Liver (tissue), 9 donors: ENCODE results near the gene AFAP1. TPM values are rescaled to one million over a fixed set of nuclear protein-coding genes. Genes with fewer than 3 reads are reported as not detected.

Source experiments
- DNase-seq: peaks from one replicate; pipeline ENCODE4 v3.0.0-alpha.2; 2017; ENCODE audit warnings: low spot score
- H3K27ac ChIP-seq, 2 donors: one replicate each; pipeline ENCODE4 v1.7.0; 2013; ENCODE audit warnings: inconsistent platforms in 2 of 2, low read length in 2 of 2, control low read depth in 1 of 2, low read depth in 1 of 2, mild to moderate bottlenecking in 1 of 2
- H3K27me3 ChIP-seq, 4 donors: one replicate each; pipeline versions ENCODE4 v1.6.1 to v1.7.0; 2013; ENCODE audit warnings: low read length in 3 of 4, inconsistent platforms in 1 of 4, mild to moderate bottlenecking in 1 of 4, moderate library complexity in 1 of 4; ENCODE audit not compliant: control insufficient read depth in 4 of 4, insufficient read depth in 4 of 4
- H3K36me3 ChIP-seq, 4 donors: one replicate each; pipeline versions ENCODE4 v1.6.1 to v1.7.0; 2013; ENCODE audit warnings: low read length in 3 of 4, mild to moderate bottlenecking in 3 of 4, low read depth in 1 of 4, moderate library complexity in 1 of 4; ENCODE audit not compliant: control insufficient read depth in 4 of 4, insufficient read depth in 3 of 4
- H3K4me1 ChIP-seq, 4 donors: one replicate each; pipeline versions ENCODE4 v1.6.1 to v1.7.0; 2013; ENCODE audit warnings: low read length in 3 of 4, mild to moderate bottlenecking in 3 of 4, moderate library complexity in 1 of 4; ENCODE audit not compliant: control insufficient read depth in 4 of 4, insufficient read depth in 4 of 4
- H3K4me3 ChIP-seq, 3 donors: one replicate each; pipeline versions ENCODE4 v1.6.1 to v1.7.0; 2013; ENCODE audit warnings: low read length in 3 of 3, control low read depth in 1 of 3, low read depth in 1 of 3, mild to moderate bottlenecking in 1 of 3
- H3K9ac ChIP-seq, 2 donors: one replicate each; pipeline ENCODE4 v1.7.0; 2013; ENCODE audit warnings: low read length in 2 of 2, mild to moderate bottlenecking in 2 of 2, moderate library complexity in 2 of 2, control low read depth in 1 of 2, low read depth in 1 of 2
- H3K9me3 ChIP-seq, 4 donors: one replicate each; pipeline versions ENCODE4 v1.6.1 to v1.7.0; 2013; ENCODE audit warnings: low read length in 3 of 4; ENCODE audit not compliant: control insufficient read depth in 4 of 4
- ATF3 ChIP-seq: IDR thresholded peaks from 2 replicates; pipeline ENCODE4 v1.6.1; 2016; ENCODE audit warnings: antibody characterized with exemption
- CTCF ChIP-seq: fragments of 150-350 bp; IDR thresholded peaks from 2 replicates; pipeline ENCODE4 v1.5.1; 2017; ENCODE audit warnings: improper control_type of control experiment, low read depth, low read length; ENCODE audit not compliant: missing input control
- EGR1 ChIP-seq, 2 donors: IDR thresholded peaks; 2 replicates each; pipeline ENCODE4 v1.6.1; 2016 to 2018; ENCODE audit warnings: antibody characterized with exemption in 2 of 2, low read depth in 2 of 2
- FOXA1 ChIP-seq: IDR thresholded peaks from 2 replicates; pipeline ENCODE4 v1.6.1; 2016; ENCODE audit warnings: antibody characterized with exemption
- FOXA2 ChIP-seq: IDR thresholded peaks from 2 replicates; pipeline ENCODE4 v1.6.1; 2016; ENCODE audit warnings: antibody characterized with exemption
- GABPA ChIP-seq, 2 donors: IDR thresholded peaks in 1 of 2; conservative IDR thresholded peaks in 1 of 2; 2 replicates each; pipeline ENCODE4 v1.6.1; 2016; ENCODE audit warnings: antibody characterized with exemption in 2 of 2, mild to moderate bottlenecking in 1 of 2, moderate library complexity in 1 of 2
- HNF4A ChIP-seq, 2 donors: conservative IDR thresholded peaks; 2 replicates each; pipeline ENCODE4 v1.6.1; 2016; ENCODE audit warnings: antibody characterized with exemption in 2 of 2, mild to moderate bottlenecking in 2 of 2
- HNF4G ChIP-seq: IDR thresholded peaks from 2 replicates; pipeline ENCODE4 v1.6.1; 2016; ENCODE audit warnings: antibody characterized with exemption
- JUND ChIP-seq, 2 donors: IDR thresholded peaks; 2 replicates each; pipeline ENCODE4 v1.6.1; 2016; ENCODE audit warnings: antibody characterized with exemption in 2 of 2
- MAX ChIP-seq: IDR thresholded peaks from 2 replicates; pipeline ENCODE4 v1.6.1; 2016; ENCODE audit warnings: antibody characterized with exemption
- NR2F2 ChIP-seq: IDR thresholded peaks from 2 replicates; pipeline ENCODE4 v1.6.1; 2016; ENCODE audit warnings: antibody characterized with exemption
- RAD21 ChIP-seq, 2 donors: IDR thresholded peaks; 2 replicates each; pipeline ENCODE4 v1.6.1; 2016; ENCODE audit warnings: antibody characterized with exemption in 2 of 2, mild to moderate bottlenecking in 2 of 2
- REST ChIP-seq: IDR thresholded peaks from 2 replicates; pipeline ENCODE4 v1.6.1; 2016; ENCODE audit warnings: antibody characterized with exemption, mild to moderate bottlenecking
- RXRA ChIP-seq, 2 donors: IDR thresholded peaks; 2 replicates each; pipeline ENCODE4 v1.6.1; 2017 to 2018; ENCODE audit warnings: antibody characterized with exemption in 2 of 2, mild to moderate bottlenecking in 1 of 2
- SP1 ChIP-seq: IDR thresholded peaks from 2 replicates; pipeline ENCODE4 v1.6.1; 2018; ENCODE audit warnings: antibody characterized with exemption, mild to moderate bottlenecking
- TAF1 ChIP-seq: conservative IDR thresholded peaks from 2 replicates; pipeline ENCODE4 v1.6.1; 2016; ENCODE audit warnings: antibody characterized with exemption, mild to moderate bottlenecking
- YY1 ChIP-seq: IDR thresholded peaks from 2 replicates; pipeline ENCODE4 v1.6.1; 2016; ENCODE audit warnings: antibody characterized with exemption, mild to moderate bottlenecking
- ZBTB33 ChIP-seq: IDR thresholded peaks from 2 replicates; pipeline ENCODE4 v1.6.1; 2016; ENCODE audit warnings: antibody characterized with exemption
- WGBS: extraction: QIAGEN DNeasy Blood & Tissue Kit; methylation state at CpG from one replicate; pipeline ENCODE4 v1.1.7; 2013; 5-methylcytosine and 5-hydroxymethylcytosine counted together
- polyA plus RNA-seq, 2 donors: library from polyadenylated mRNA; stranded (reverse) in 1 of 2; unstranded in 1 of 2; fragments of 200-250 nt in 1 of 2; fragments of >200 nt in 1 of 2; fragmentation: Nextera tagmentation in 1 of 2; extraction: Ambion mirVana in 1 of 2; gene quantifications; one replicate each; pipeline versions ENCODE4 v1.2.1 to v1.2.3, GENCODE V29; 2013 to 2015
- total RNA-seq, 2 donors: library from RNA; depleted of rRNA; stranded (reverse); fragments of >200 nt; gene quantifications; one replicate each; pipeline ENCODE4 v1.2.3, GENCODE V29; 2014
- donor health status: healthy.
- donor health status: healthy.
- donor health status: healthy.
- donor health status: healthy.
- donor health status: healthy.

AFAP1 gene
- total and polyA plus RNA-seq, 4 donors: 0.40 to 3.2 (median 1.6) TPM

- Histone ChIP-seq H3K27me3 (no peaks in the 10 kb centered on the region), H3K4me3 (no peak overlapping the region), H3K27ac (no peak overlapping the region), H3K4me1 (no peaks in the 10 kb centered on the region), H3K36me3 (no peaks in the 10 kb centered on the region), H3K9me3 (no peaks in the 10 kb centered on the region), H3K9ac (no peak overlapping the region)
- no peak for DNase-seq
- 79% methylated on average over 9 of the region's 9 CpGs for WGBS
- TF ChIP-seq HNF4A (conservative IDR thresholded peaks at IDR 0.05): no peak
- no peak for TF ChIP-seq ATF3
- TF ChIP-seq MAX: no peak
These were observed 164.3 kb downstream of the AFAP1 start for GRCh38 chr4:7775396-7775795.

GRCh38 chr4:7774301-7775294, 165.1 kb downstream of the AFAP1 start:
- no peaks in the 10 kb centered on the region for H3K9me3 ChIP-seq
- no peak overlapping the region for H3K27ac ChIP-seq
- TF ChIP-seq RAD21 (IDR thresholded peaks at IDR 0.05) (no peak), HNF4G (no peak), FOXA1 (no peak), ATF3 (no peak), FOXA2 (no peak), ZBTB33 (no peak), CTCF (no peak), TAF1 (no peak), RXRA (IDR thresholded peaks at IDR 0.05) (no peak), MAX (no peak), EGR1 (IDR thresholded peaks at IDR 0.05; ENCODE audit: low read depth in 2 of 2) (no peak), SP1 (no peak), HNF4A (conservative IDR thresholded peaks at IDR 0.05) (no peak), GABPA (IDR thresholded peaks at IDR 0.05 in 1 of 2, conservative IDR thresholded peaks at IDR 0.05 in 1 of 2) (no peak), JUND (IDR thresholded peaks at IDR 0.05) (no peak), NR2F2 (no peak), YY1 (no peak), REST (no peak)
- H3K27me3 ChIP-seq: no peaks in the 10 kb centered on the region
- DNase-seq: no peak
- no peak overlapping the region for H3K9ac ChIP-seq
- no peak overlapping the region for H3K4me3 ChIP-seq
- WGBS: 89% methylated on average over 22 of the region's 22 CpGs
- no peaks in the 10 kb centered on the region for H3K4me1 ChIP-seq
- no peaks in the 10 kb centered on the region for H3K36me3 ChIP-seq
